GM18499 (cell line): Measurements from ENCODE around the gene CARD19.

Experiments
- ATAC-seq: cut with Tn5 transposase; IDR thresholded peaks from one replicate; pipeline ENCODE4 v1.9.1; 2021; ENCODE audit warnings: moderate number of reproducible peaks; ENCODE audit not compliant: insufficient read depth, unreplicated experiment

CARD19 gene

DNA sequence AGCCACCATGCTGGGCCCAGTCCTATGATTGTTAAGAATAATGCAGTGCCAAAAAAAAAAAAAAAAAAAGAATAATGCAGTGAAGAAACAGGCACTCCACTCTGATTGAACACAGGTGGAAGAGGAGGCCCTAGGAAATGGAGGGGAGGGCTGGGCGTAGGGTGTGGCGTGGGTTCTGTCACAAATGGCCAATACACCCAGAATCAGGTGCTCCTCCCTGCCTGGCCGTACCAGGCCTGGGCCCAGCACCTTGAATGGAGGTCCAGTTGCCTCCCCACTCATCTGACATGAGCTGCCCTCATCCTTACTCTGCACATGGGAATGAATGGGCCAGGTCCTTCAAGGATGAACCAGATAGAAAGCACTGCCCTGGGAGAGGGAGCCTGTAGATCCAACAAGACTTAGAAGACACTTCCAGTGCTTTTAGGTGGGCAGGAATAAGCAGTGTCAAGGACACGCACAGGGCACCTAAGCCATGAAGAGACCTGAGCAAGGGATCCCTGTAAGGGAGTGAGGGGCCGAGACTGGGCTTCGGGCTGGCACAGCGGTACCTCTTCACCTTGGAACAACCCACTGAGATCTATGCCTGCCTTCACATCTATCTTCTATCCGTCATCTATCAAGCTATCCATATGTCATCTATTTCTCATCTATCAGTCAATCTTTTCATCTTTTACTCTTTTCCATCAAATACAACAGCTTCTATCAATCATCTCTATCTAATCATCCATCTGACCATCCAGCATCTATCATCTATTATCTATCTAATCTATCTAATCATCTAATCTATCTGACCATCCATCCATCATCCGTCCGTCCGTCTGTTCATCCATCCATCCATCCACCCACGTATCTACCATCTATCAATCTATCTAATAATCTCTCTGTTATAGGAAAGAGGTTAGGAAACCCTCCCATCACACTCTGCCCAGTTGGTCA is 22.2 kb downstream of the CARD19 start:
- ATAC-seq, result no peak

DNA sequence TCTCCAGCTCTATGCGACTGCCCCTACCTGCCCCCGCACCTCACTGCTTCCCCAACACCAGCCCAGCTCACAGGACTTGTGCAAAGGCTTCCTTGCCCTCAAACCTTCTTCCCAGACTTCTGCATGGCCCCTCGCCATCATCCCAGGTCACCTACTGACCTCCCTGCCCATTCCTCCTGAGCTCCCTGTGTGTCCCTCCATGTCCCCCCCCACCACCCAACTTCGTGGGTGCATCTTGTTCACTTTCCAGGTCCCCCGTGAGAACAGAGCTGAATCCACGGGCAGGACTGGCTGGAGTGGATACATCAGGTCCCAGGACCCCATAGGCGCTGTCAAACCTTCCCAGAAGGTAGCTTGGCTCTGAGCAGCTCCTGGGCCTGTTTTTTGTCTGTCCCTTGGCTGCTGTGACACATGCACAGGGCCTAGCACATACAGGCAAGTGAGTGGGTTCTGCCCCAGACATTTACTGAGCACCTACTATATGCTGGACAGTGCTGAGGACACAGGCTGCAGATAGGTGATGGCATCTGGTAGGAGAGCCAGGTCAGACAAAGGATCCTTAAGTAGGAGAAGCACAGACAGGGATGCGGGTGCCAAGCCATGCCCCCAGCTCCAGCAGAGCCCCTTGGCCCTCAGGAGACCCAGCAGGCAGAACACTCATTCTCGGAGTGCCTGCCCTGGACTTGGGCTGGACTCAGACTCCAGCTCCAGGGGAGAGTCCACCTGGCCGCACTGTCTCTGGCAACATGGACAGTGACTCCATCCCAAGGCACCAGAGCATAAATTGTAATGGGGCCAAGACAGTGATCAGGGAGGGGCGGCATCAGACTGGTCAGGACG is 23.1 kb downstream of the CARD19 start:
- ATAC-seq, result no peak

DNA sequence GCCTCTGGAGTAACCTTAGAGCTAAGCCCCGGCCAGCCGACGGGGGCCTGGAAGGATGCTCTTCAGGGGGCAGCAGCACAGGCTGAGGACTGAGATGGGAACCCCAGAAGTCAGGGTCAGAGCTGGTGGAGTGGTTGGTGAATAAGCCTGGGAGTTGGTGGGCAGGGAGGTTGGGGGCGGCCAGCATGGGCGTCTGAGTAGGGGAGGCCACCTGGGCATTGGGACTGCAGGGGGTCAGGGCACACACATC is 23.6 kb downstream of the CARD19 start:
- no peak for ATAC-seq

DNA sequence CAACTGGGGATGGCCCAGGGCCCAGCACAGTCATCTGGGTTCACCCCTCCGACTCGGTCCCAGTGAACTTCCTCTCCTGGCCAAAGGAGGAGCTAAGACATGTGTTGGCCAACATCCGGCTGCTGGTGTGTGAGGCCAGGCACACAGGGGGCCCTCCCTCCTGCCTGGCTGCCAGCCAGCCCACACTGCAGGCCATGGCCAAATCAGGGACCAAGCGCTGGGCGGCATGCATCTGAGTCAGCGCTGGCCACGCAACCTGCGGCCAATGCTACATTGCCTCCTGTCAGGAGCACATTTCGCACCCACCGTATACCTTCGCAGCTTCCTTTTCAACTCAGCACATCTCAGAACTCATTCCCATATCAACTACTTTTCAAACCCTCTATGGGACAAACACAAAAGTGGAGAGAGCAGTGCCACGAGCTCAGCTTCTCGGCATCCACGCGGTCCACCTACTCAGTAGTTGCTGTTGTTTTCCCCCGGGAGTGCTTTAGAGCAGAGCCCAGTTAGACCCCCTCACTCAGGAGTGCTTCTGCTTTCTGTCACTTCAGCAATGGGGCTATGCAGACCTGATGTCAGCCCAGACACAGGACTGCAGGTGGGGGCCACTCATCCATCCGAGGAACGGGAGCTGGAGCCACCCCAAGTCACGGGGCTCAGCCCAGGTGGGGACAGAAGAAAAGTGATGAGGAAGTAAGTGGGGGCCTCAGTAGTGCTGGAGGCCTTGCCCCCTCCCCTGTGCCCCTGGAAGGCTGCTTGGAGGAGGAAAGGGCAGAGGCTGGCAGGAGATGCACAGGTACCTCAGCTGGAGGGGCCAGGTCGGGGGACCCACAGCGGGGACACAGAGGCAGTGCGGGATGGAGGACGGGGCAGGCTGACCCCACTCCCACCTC is 24.2 kb downstream of the CARD19 start:
- ATAC-seq, result peak; percentile 68

DNA sequence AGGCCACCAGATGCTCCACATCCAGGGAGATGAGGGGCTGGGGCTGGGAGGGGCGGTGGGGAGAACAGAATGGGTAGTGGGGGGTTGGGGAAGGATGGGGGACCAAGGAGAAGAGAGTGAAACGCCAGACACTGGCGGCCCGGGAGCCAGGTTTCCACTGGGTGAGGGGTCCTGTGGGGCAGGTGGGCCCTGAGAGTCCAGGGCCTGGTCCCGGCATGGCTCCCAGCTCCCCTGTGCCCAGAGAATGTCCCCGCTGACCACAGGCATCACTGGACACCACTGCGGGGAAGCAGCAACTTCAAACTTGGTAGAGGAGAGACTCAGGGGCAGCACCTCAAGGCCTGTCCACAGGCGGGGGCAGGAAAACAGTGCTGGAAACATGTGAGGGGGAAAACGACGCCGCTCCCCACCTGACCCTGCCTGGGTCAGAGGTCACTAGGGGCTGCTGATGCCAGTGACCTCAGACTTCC is 24.9 kb downstream of the CARD19 start:
- no peak for ATAC-seq

DNA sequence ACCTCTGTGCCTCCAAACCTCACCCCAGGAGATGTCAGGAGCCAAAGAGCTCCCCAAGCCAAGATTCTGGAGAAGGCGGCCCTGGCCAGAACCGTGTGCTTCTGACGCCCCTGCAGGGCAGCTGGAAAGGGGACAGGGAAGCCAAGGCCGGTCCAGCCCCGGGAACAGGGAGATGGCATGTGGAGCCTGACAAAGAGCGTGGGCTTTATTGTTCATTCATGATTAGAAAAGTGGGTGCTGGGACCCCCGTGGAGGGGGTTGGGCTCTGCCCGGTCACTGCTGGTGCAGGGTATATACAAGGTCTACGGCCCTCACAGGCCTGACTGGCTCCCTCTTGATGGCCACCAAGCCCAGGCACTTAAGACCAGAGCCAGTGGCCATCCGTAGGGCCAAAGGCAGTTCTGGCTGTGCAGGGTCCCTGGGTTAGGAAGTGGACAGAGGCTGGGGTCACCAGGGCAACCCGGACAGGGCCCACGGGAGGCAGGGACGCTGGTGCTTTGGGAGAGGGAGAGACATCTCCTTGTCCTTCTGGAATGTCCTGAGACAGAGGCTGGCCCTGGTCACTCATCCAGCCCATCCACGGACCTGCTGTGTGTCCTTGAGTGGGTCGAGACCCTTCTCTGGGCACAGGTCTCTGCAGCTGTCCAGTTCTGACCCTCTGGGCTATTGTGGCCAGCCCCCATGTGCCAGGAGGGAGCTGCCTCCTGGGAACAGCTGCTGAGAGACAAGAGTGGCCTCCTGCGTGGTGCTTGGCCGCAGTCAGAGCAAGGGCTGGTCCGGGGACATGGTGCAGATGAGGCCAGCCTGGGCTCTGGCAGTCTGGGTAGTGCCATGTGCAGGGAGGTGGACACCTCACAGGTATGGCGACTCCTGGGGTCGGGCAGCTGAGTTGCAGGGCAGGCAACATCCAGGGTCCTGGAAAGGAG is 25.6 kb downstream of the CARD19 start:
- no peak for ATAC-seq

DNA sequence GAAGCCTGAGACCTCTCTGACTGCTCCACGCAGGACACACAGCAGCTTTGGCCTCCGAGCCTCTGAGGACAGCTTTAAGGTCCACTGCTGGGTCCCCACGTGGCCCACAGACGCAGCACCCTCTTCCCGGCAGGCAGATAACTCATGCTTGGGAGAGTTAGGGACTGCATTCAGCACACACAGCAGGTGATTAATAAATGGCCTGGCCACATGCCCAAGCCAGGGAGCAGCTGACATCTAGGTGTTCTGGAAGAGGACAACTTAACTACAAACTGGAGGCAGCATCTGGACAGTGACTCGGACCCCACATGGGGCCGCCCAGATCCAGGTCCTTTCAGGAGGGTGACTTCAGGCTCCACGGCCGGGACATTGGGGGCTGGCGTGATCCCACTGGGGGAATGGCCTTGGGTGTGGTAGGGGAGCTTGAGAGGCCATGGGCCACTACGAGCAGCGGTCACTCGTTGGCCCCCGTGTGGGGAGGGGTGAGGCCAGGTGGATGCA is 26.8 kb downstream of the CARD19 start:
- ATAC-seq, result no peak

DNA sequence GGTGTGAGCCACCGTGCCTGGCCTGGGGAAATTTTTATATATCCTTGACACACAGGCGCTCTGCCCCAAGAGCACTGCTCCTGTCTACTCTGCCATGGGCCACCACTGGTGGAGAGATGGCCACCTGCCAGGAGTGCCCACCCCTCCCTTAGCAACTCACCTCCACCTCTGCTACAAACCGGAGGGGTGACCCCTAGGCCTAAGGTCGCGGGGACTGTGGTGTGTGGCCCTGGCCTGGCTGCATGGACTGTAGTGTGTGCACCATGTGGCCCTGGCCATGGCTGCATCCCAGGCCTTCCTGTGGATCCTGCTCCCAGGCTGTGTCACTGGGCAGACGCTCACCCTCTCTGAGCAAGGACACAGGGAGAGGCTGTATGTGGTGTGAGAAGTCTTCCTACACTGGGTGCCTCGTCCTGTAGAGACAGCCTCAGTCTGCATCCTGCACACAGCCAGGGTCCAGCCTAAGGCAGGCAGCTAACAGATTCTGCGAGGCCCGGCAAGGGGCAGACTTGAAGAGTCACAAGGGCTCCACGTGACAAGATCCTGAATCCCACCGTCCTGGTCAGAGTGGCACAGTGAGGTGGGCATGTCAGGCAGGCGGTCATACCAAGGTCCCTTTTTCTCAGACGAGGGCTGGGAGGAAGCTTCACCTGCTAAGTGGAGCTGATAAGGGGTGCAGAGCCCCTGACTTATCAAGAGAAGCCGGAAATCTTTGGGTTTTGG is 27.7 kb downstream of the CARD19 start:
- no peak for ATAC-seq

DNA sequence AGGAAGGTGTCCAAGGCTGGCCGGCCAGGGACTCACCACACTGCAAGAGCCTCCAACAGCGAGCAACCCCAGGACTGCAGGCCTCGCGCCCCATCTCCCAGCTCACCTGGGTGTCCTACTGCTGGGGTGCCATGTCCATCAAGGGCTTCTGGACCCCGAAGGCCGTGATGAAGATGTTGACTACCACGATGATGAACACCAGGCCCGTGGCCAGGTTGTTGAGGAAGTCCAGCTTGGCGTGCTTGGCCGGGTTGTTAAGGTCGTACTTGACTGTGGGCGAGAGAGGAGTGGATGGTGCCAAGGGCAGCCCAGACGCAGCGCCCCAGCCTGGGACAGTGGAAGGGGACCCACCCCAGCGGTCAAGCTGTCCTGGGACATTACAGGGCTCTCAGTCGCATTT is 28.8 kb downstream of the CARD19 start:
- ATAC-seq, result no peak

DNA sequence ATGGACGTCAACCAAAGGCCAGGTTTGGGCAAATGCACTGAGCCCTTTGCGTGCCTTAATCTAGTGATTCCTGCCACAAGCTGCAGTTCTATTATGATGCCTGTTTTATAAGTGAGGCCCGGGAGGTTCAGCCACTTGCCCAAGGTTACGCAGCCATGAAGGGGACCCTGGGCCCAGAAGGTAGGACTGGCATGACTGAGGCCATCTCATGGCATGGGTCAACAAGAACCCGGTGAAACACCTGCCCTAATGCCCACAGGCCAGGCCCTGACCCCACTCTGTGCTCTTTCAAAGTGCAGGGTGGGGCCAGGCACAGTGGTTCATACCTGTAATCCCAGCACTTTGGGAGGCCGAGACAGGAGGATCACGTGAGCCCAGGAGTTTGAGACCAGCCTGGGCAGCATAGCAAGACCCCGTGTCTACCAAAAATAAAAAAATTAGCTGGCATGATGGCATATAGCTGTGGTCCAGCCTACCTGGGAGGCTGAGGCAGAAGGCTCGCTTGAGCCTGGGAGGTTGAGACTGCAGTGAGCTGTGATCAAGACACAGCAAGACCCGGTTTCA is 29.4 kb downstream of the CARD19 start:
- no peak for ATAC-seq

DNA sequence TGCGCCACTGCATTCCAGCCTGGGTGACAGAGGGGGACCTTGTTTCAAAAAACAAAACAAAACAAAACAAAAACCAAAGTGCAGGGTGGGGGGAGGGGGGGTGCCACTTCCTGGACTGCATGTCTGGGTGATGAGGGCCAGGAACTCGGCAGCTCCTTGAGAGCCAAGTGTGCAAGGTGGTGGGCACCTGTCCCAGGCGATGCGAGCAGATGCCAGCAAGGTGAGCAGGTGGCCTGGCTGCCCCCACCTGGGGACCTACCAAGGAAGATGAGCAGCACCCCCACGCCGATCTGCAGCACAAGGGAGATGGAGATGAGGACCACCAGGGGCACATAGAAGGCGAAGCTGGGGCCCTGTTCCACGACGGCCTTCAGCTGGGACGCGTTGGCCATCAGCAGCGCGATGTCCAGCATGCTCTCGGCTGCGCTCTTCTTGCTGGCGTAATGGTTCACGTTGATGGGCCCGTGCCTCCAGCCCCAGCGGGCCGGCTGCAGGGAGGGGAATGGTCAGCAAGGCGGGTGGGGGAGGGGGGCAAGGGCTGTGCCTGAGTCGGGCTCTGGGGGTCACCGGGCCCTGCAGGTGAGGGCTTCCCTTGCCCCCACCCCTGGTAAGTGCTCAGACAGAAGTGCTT is 30.2 kb downstream of the CARD19 start:
- no peak for ATAC-seq

DNA sequence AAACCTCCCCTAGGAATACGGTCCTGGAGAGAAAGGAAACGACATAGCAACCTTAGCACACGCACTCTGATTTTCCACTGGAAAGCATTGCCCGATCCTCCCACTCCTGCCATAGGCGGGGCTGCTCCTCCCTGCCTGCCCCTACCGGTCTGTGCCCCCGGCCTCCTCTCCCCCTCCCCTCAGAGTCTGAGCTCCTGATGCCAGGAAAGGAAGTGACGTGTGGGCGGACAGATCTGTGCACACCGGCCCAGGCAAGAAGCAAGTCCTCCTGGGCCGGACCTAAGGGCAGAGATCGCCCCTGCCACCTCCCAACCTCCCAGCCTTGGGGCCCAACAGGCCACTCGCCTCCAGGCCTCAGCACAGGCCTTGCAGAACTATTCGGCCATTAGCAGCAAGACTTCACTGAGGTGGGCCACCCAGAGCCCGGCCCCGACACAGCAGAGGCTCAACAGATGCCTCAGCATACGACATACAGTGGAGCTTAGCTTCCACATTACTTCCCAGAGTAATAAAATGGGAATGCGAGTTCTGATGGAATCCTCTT is 30.9 kb downstream of the CARD19 start:
- ATAC-seq, result no peak

DNA sequence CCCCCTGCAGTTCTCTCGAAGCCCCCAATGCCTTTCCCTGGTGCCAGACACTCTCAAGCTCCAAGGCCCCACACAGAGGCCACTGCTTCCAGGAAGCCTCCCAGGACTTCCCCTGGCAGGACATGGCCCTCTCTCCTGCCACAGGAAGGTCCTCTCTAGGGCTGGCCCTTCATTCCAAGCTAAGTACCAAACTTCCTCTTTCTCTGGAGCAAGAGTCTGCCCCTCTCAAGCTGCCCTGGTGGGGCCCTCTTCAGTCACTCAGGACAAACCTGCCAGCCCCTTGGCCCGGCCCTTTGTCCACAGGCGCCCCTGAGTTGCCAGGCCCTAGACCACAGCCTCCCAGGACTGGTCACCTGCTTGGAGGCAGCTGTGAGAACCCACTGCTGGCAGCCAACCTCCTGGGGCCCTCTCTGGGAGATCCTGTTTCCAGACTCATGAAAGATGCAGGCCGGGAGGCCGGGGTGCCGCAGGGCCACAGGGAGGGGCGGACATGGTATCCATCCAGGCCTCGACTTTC is 31.4 kb downstream of the CARD19 start:
- ATAC-seq, result no peak

DNA sequence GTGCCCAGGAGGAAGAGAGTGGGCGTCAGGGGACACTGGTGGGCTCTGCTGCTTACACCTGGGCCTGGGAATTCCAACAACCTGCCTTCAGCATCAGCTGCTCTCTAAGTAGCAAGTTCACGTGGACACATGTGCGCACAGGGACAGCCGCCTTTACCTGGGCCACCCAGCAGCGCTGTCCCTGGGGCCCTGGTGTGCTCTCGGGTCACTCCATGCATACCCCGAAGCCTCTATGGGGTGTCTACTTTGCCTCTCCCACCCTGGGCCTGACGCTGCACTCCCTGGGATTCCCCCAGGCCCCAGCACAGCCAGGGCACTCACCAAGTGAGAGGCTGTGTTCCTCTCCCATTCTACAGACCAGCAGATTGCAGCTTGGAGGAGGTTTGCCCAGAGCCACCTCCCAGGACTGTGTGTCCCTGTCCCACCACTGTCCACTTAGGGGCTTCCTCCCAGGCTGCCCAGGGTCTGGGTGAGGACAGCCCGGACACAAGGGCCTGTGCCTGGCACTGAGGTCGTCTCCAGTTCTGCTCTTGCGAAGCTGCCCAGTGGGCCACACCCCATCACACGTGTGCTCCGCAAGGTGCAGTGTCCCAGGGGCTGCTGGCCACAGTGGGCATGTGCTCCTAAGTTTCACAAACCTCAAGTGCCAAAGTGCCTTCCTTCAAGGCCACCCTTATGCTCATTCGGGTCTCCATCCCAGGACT is 32.1 kb downstream of the CARD19 start:
- no peak for ATAC-seq

DNA sequence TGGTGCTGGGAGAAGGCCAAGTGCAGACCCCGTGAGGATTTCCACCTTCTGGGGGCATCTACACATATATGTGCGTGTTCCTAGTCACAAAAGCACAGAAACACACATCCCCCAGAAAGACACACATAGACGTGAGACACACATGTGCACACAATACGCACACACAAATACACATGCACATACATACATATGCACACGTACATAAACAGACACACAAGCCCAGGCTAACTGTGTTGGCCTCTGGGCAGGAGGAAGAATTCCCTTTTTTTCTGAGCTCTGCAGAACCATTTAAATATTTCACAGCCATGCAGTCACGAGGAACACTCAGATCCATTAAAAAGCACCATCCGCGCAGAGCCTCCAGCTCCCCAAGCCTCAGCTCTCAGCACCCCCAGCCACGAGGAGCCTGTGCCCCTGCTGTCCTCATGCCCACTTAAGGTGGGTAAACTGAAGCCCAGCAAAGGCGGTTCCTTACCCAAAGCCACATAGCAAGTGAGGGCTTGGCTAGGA is 32.8 kb downstream of the CARD19 start:
- ATAC-seq, result no peak

DNA sequence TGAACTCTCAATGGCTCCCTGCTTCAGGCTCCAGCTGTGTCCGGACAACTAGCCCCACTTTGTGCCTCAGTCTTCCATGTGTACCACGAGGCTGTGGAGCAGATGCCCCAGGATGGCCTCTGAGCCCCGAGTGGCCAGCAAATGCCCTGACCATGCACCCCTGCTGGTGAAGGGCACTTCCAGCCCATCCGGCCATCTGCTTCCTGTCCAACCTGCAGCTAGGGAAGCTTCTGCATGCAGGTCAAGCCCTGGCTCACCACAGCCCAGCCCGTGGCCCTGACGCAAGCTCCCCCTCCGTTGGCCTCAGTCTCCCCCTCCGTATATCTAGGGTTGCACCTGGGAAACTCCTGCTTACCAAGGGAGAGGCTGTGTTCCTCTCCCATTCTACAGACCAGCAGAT is 33.3 kb downstream of the CARD19 start:
- no peak for ATAC-seq
